CD4-positive, alpha-beta T cell treated with Interleukin-6 at 100 ng/mL for 8 hours (primary cell): ENCODE measurements around the gene DHDH.
A peak's percentile ranks its signal among the peaks of the same experiment; 100 is the strongest.
"Not testable (repeated sequence)": the region's sequence is repeated elsewhere in the genome, so short reads cannot be mapped to it uniquely, and the experiment has no call there.

Source experiments
- DNase-seq: peaks from one replicate; pipeline ENCODE4 v3.0.0-alpha.2; 2020; ENCODE audit warnings: mixed read lengths, low spot score

The DHDH gene

DNA sequence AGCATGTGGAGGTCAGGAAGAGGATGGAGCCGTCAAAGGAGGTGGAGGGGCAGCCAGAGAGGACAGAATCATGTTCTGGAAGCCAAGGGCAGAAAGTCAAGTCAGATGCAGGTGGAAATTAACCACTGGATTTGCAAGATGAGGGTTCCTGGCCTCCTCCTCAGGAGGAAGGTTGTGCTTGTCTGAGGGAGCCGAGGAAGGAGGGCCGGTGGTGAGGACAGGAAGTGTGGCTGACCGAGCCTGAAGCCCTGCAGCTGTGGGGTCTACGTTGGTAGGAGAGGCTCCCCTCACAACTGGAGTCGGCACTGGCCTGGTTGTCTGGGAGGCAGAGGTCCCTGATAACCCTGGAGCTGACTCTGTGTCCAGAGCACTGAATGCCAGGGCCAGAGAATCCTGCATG is 15.4 kb upstream of the DHDH start:
- no peak for DNase-seq

DNA sequence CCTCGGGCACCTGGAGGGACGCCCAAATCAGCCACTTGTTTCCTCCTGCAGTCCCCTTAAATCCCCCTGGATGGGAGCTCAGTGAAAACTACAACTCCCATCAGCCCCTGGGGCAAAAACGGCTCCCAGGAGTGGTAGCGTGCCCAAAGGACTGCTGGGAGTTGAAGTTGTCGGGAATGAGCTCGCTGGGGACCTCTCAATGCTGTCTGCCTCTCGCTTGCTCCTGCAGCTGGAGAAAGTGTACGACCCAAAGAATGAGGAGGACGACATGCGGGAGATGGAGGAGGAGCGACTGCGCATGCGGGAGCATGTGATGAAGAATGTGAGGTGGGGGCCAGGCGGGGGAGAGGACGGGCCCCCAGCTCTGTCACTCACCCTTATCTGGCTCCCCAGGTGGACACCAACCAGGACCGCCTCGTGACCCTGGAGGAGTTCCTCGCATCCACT is 14.7 kb upstream of the DHDH start:
- no peak for DNase-seq

DNA sequence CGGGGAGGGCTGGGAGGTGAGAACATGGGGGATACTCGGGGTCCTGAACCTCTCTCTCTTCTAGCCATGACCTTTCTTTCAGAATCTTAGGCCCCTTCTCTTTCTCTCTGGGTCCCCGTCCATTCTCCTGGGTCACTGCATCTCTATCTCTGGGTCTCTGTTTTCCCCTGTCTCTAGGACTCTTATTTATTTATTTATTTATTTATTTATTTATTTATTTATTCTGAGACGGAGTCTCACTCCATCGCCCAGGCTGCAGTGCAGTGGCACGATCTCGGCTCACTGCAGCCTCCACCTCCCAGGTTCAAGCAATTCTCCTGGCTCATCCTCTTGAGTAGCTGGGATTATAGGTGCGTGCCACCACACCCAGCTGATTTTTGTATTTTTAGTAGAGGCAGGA is 14.2 kb upstream of the DHDH start:
- not testable (repeated sequence) for DNase-seq

DNA sequence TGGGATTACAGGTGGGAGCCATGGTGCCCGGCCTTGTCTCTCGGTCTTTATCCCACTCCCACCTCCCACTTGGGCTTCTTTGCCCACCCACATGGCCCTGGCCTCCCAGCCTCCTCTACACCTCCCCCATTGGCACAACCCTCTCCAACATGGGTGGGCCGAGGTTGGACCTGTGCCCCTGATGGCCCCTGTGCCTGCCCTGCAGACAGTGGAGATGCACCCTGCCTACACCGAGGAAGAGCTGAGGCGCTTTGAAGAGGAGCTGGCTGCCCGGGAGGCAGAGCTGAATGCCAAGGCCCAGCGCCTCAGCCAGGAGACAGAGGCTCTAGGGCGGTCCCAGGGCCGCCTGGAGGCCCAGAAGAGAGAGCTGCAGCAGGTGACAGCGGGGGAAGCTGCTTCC is 12.6 kb upstream of the DHDH start:
- no peak for DNase-seq

DNA sequence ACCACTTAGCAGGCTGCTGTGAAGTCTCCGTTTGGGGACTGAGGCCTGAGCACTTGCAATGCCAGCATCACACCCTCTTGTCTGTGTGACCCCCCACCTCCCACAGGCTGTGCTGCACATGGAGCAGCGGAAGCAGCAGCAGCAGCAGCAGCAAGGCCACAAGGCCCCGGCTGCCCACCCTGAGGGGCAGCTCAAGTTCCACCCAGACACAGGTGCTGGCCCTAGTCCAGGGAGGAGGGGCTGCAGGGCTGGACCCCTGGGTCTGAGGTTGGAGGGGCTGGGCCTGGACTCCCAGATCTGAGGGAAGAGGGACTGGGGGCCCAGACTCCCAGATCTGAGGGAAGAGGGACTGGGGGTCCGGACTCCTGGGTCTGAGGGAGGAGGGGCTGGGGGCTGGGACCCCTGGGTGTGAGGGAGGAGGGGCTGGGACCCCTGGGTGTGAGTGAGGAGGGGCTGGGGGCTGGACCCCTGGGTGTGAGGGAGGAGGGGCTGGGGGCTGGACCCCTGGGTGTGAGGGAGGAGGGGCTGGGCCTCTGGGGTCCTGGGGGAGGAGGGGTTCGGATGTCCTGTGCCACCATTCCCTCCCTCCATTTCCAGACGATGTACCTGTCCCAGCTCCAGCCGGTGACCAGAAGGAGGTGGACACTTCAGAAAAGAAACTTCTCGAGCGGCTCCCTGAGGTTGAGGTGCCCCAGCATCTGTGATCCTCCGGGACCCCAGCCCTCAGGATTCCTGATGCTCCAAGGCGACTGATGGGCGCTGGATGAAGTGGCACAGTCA is 11.6 kb upstream of the DHDH start:
- no peak for DNase-seq

DNA sequence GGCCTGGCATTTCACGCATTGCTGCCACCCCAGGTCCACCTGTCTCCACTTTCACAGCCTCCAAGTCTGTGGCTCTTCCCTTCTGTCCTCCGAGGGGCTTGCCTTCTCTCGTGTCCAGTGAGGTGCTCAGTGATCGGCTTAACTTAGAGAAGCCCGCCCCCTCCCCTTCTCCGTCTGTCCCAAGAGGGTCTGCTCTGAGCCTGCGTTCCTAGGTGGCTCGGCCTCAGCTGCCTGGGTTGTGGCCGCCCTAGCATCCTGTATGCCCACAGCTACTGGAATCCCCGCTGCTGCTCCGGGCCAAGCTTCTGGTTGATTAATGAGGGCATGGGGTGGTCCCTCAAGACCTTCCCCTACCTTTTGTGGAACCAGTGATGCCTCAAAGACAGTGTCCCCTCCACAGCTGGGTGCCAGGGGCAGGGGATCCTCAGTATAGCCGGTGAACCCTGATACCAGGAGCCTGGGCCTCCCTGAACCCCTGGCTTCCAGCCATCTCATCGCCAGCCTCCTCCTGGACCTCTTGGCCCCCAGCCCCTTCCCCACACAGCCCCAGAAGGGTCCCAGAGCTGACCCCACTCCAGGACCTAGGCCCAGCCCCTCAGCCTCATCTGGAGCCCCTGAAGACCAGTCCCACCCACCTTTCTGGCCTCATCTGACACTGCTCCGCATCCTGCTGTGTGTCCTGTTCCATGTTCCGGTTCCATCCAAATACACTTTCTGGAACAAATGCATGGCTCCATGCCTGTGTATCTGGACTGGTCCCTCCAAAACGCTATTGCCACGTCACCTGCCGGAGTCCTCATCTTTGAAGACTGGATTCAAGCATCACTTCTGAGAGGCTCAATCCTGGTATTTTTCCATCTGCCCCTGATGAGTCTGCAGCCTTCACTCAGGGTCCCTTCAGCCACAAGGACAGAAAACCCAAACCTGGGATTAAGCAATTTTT is 10.7 kb upstream of the DHDH start:
- no peak for DNase-seq

DNA sequence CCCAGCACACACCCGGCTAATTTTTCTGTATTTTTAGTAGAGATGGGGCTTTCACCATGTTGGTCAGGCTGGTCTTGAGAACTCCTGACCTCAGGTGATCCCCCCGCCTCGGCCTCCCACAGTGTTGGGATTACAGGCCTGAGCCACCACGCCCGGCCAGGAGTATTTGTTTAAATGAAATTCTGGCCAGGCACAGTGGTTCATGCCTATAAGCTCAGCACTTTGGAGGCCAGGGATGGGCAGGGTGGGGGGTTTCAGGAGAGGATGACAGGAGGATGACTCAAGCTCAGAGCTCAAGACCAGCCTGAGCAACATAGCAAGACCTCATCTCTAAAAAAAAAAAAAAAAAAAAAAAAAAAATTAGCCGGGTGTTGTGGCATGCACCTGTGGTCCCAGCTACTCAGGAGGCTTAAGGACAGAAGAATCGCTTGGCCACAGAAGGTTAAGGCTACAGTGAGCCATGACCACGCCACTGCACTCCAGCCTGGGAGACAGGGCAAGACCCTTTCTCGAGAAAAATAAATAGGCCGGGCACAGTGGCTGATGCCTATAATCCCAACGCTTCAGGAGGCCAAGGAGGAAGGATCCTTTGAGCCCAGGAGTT is 8.2 kb upstream of the DHDH start:
- no peak for DNase-seq

DNA sequence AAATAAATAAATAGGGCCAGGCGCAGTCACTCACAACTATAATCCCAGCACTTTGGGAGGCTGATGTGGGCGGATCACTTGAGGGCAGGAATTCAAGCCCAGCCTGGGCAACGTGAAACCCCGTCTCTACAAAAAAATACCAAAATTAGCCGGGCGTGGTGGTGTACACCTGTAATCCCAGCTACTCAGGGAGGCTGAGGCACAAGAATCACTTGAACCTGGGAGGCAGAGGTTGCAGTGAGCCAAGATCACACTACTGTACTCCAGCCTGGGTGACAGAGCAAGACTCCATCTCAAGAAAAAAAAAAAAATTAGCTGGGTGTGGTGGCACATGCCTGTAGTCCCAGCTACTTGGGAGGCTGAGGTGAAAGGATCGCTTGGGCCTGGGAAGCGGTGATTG is 7.6 kb upstream of the DHDH start:
- DNase-seq = not testable (repeated sequence)

DNA sequence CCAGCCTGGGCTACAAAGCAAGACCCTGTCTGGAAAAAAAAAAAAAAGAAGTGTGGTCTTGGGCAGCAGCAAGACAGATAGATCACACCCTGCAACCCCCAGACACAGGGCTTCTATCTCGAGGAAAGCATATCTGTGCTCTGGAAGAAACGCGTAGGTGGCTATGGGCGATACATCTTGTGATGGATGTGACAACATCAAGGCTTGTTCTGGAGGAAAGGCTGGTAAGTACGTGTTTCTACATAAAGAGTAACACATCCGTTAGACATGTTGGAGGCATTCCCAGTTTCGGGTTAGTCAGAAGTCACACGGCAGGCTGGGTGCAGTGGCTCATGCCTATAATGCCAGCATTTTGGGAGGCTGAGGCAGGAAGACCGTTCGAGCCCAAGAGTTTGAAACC is 6.6 kb upstream of the DHDH start:
- peak; percentile 12 for DNase-seq

DNA sequence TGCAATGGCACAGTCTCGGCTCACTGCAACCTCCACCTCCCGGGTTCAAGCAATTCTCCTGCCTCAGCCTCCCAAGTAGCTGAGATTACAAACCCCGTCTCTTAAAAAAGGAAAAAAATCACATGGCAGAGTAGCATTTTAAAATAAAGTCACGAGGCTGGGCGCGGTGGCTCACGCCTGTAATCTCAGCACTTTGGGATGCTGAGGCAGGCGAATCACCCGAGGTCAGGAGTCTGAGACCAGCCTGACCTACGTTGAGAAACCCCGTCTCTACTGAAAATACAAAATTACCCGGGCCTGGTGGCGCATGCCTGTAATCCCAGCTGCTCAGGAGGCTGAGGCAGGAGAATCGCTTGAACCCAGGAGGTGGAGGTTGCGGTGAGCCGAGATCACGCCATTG is 5.8 kb upstream of the DHDH start:
- not testable (repeated sequence) for DNase-seq

DNA sequence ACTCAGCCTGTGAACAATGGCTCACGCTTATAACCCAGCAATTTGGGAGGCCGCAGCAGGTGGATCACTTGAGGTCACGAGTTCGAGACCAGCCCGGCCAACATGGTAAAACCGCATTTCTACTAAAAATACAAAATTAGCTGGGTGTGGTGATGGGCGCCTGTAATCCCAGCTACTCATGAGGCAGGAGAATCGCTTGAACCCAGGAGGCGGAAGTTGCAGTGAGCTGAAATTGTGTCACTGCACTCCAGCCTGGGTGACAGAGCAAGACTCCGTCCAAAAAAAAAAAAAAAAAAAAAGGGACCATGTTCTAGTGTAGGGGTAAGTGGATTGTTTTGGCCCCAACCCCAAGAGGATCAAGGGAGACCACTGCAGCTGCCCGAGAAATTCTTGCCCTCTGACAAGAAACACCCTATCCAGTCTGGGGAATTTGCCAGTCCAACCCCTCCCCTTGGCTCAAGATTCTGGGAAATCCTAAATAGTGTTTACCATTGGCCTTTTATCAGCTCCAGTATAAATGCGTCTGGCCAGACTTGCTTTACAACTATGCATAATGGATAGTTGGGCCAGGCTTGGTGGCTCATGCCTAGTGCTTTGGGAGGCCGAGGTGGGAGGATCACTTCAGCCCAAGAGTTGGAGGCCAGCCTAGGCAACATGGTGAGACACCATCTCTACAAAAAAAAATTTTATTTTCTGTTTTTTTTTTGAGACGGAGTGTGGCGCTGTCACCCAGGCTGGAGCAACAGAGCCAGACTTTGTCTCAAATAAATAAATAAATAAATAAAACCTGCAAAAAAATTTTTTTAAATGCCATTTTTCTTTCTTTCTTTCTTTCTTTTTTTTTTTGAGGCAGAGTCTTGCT is 5.1 kb upstream of the DHDH start:
- no peak for DNase-seq

DNA sequence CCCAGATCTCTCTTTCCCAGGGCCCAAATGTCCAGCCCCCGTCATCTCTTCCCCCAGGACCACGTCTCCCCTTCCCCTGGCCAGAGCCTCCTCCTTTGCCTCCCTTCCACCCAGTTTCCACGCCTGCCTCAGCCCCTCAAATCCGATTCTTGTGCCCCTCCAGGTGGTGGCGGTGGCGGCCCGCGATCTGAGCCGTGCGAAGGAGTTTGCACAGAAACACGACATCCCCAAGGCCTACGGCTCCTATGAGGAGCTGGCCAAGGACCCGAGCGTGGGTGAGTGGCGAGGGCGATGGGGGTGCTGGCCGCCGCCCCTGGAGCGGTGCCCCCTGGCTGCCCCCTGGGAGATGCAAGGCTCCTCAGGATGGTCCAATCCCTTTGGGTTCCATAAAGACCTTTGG is 1.3 kb downstream of the DHDH start:
- DNase-seq = no peak

DNA sequence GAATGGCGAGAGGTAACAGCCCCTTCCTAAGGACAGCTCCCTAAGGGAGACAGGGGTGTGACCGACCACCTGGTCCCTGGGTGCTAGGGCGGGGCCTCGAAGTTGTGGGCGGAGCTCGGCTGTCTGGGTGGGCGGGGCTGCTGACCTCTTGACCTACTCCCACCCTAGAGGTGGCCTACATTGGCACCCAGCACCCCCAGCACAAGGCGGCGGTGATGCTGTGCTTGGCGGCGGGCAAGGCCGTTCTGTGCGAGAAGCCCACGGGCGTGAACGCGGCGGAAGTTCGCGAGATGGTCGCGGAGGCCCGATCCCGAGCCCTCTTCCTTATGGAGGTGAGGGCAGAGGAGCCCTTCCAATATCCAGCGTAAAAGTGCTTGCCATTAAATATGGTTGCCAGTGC is 2.4 kb downstream of the DHDH start:
- DNase-seq = no peak

DNA sequence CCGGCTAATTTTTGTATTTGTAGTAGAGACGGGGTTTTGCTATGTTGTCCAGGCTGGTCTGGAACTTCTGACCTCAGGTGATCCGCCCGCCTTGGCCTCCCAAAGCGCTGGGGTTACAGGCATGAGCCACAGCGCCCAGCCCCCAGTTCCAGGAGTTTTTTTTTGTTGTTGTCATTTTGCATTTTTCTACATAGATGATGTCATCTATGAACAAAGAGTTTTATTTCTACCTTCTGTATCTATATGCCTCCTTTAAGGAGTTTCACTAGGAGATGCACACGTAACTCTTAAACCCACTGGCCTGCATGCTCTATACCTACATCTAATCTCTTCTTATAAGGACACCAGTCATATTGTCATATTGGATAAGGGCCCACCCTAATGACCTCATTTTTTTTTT is 4.8 kb downstream of the DHDH start:
- no peak for DNase-seq

DNA sequence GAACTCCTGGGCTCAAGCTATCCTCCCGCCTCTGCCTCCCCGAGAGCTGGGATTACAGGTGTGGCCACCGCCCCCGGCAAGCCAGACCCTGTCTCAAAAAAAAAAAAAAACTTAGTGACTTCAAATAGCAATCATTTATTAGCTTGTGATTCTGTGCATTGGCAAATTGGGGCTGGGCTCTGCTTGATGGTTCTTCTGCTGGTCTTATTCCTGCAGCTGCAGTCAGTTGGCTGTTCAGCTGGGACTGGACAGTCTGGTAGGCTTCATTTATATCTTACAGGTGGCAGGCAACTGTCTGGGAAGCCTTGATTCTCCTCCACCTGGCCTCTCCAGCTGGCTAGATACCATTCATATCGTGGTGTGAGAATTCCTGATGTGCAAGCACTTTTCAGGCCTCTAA is 7.4 kb downstream of the DHDH start:
- DNase-seq = no peak

DNA sequence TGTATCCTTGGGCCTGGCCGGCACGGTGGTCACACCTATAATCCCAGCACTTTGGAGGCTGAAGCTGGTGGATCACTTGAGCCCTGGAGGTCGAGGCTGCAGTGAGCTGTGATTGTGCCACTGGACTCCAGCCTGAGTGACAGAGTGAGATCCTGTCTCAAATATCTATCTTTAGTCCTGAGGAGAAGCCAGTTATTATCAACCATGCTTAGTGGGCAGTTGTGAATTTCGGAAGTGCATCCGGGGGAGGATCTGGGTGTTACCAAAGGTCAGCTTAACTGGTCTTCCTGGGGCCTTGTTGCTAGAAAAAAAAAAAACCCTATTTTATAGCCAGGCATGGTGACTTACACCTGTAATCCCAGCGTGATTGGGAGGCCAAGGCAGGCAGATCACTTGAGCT is 9.6 kb downstream of the DHDH start:
- DNase-seq = no peak

DNA sequence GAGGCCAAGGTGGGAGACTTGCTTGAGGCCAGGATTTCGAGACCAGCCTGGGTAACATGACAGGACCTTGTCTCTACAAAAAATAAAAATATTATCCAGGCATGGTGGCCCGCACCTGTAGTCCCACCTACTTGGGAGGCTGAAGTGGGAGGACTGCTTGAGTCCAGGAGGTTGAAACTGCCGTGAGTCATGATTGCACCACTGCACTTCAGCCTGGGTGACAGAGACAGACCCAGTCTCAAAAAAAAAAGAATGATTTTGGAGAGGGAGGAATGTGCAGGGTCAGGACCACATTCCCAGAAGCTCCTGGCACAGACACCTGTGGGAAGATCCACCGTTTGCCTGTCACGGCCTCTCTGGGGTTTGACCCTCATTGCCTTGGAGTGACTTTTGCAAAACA is 11.9 kb downstream of the DHDH start:
- DNase-seq = no peak

DNA sequence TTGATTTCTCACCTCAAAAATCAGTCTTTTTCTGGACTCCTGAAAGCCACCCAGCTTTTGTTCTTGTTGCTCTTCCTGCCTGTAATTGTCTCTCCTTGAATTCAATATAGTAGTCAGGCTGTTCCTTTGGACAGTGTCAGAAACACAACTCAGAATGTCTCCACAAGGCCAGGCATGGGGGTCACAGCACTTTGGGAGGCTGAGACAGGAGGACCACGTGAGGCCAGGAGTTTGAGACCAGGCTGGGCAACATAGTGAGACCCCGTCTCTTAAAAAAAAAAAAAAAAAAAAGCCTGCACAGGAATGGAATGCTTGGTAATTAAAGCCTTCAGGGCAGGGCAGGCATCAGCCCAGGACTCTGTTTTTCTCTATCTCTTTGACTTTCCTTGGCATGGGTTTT is 12.3 kb downstream of the DHDH start:
- DNase-seq = no peak

DNA sequence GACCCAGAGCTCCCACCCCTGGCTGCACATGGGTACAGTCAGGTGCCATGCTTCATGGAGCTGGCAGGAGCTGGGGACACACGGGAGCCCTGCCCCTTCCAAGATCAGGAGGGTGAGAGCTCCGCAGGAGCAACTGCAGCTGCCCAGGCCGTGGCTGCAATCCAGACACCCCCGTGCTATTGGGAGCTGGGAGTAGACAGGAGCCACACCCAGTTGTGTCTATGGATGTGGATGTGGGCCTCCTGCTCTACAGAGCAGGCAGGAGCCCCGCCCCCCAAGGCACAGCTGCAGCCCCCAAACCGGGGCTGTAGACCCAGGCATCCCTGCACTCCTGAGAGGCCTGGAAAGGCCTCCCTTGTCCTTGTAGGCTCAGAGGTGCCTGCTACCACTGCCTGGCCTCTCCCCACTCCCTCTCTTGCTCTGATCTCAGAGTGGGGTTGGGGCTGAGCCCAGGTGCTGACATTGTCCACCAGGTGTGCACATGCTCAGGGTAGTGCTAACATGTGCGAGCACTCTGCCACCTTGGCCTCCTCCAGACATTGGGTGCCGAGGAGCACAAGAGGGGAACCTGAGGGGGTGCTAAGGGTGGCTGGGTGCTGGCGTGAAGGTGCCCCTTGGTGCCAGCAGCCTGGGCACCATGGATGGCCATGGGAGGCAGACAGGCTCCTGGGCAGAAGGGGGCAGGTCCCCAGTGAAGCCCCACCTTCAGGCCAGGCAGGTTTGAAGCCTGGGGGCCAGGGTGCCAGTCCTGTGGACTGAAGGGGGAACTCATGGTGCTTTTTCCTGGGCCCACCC is 13.2 kb downstream of the DHDH start:
- no peak for DNase-seq

DNA sequence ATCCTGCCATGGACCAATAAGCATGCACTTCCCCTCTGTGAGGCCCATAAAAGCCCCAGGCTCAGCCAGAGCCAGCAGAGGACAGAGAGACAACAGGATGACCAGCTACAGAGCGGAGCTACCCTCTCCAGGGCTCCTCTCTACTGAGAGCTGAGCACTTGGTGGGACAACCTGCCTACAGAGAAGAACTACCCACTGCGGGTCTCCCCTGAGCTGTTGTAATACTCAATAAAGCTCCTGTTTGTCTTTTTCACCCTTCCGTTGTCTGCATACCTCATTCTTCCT is 13.7 kb downstream of the DHDH start:
- DNase-seq = no peak

DNA sequence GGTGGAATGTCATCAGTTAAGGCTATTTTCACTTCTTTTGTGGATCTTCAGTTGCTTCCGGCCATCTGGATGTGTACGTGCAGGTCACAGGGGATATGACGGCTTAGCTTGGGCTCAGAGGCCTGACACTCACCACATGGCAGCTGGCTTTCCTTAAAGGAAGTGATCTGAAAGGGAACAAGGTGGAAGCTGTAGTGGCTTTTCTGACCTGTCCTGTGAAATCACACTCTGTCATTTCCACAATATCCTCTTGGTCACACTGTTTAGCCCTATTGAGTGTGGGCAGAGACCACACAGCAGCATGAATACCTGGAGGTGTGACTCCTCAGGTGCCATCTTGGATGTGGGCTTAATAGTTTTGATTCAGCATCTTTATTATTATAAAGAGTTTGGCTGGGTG is 16.7 kb downstream of the DHDH start:
- DNase-seq = no peak
